Left colon (tissue), 2 donors: ENCODE data around the gene RXFP4. TPM values are rescaled to one million over a fixed set of nuclear protein-coding genes. Genes with fewer than 3 reads are reported as not detected.
A peak's percentile ranks its signal among the peaks of the same experiment; 100 is the strongest.

ENCODE experiments used
- ATAC-seq: fragments of 200-7000 bp; cut with Tn5 transposase; one replicate; pipeline ENCODE4 v1.9.1; 2020; ENCODE audit warnings: mild to moderate bottlenecking, moderate library complexity
- DNase-seq, 2 donors: peaks; one replicate each; pipeline ENCODE4 v3.0.0-alpha.2; 2020
- intact Hi-C, 2 donors: fragments of 100-400 bp; cut with DNase I in 1 of 2; cut with micrococcal nuclease in 1 of 2; formaldehyde crosslinking; loops; one replicate each; pipeline versions ENCODE4 v1.11.2 to v1.14.0; 2022; cut with DNase I, micrococcal nuclease
- total RNA-seq, 2 donors: library from RNA; stranded (reverse); fragmentation: NEBNext Ultra II Directional; extraction: Animal tissue kit (Norgen Biotek cat#: 25700); gene quantifications; one replicate each; pipeline ENCODE4 v1.2.1, GENCODE V29; 2021
- donor health status: DM: no; HTN: no; CAD: no.
- donor health status: DM: yes; HTN: yes; CAD: no.

The RXFP4 gene
- total RNA-seq, 2 donors from 2014 or later, result 5.2 to 5.6 TPM

DNA sequence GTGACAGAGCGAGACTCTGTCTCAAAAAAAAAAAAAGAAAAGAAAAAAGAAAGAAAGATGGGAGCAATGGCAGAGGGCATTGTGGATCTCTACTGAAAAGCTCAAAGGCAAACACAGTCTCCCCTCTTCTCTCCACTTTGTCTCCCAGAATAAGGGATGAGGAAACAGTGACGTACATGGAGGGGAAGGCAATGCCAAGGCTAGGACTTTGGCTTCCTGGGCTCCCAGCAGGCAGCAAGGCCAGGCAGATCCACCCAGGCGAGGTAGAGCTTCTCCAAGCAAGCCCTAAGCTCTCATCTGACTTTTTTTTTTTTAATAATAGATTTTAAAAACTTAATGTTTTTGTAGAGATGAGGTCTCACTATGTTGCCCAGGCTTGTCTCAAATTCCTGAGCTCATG is 32.3 kb downstream of the RXFP4 start:
- intact Hi-C loops, result no loop called here
- no peak for DNase-seq
- no peak for ATAC-seq

DNA sequence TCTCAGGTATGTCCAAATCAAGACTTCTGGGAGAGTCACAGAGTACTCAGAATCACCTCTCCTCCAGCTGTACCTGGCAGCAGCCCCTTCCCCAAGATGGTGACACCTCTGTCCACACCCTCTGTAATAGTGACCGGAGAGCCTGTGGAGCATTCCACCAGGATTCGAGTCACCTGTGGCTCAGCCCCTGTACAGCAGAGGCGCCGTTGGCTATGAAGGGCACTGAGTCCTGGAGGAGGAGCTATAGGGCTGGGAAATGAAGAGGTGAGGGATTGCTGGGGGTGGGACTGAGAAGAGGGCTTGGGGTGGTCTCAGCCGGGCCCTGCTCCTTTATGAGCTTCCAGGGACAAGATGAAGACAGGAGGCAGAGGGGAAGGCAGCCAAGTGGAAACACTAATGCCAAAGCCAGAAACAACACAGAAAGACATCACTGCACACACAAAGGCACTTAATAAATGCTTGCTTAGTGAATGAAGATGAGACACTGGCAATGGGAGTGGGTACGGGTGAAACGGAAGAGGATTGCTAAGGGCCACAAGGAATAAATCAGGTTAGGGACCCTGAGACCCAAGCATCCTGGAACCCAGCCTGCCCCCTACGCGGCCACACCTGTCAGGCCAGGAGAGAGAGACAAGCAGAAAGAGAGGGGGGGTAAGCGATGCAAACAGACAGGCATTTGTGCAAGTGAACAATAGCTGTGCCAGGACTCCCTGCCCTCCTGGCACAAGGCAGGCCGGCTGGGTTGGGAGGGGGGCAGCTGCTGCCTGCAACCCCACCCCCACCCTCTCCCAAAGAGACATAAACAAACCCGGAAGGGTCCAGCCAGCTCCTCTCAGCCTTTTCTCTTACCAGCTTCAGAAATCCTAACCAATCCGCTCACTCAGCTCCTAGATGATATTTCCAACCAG is 33.0 kb downstream of the RXFP4 start:
- ATAC-seq (no peak), DNase-seq (no peak)
- intact Hi-C loops, result no loop called here

DNA sequence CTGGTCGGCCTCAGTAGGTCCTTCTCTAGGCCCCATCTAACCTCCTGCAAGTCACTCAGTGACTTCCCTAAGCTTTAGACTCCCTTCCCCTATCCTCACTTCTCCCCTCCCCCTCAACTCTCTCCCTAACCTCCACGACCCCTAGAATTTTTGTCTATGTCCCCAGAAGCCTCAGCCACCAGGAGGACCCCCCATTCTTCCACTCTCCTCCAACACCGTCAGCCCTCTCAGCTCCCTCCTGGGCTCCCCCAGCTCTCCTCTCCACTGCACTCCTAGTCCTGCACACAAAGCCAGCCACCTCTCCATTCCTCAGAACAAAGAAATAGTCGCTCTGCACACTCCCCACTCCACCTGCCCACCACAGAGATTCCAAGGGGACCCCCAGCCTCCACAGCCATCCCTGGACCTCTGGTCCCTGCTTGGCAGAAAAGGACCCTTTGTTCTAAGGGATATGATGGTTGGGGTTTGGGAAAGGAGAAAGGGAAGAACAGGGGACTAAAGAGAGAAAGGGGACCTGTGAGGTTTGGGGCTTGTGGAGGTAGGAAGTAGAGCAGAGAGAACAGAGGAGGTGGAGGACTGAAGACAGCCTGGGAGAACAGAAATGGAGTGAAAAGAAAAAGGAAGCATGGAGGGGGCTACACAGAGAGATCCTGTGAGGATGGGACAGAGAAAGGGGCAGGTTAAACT is 34.1 kb downstream of the RXFP4 start:
- no peak for ATAC-seq
- intact Hi-C loops, result no loop called here
- no peak for DNase-seq

DNA sequence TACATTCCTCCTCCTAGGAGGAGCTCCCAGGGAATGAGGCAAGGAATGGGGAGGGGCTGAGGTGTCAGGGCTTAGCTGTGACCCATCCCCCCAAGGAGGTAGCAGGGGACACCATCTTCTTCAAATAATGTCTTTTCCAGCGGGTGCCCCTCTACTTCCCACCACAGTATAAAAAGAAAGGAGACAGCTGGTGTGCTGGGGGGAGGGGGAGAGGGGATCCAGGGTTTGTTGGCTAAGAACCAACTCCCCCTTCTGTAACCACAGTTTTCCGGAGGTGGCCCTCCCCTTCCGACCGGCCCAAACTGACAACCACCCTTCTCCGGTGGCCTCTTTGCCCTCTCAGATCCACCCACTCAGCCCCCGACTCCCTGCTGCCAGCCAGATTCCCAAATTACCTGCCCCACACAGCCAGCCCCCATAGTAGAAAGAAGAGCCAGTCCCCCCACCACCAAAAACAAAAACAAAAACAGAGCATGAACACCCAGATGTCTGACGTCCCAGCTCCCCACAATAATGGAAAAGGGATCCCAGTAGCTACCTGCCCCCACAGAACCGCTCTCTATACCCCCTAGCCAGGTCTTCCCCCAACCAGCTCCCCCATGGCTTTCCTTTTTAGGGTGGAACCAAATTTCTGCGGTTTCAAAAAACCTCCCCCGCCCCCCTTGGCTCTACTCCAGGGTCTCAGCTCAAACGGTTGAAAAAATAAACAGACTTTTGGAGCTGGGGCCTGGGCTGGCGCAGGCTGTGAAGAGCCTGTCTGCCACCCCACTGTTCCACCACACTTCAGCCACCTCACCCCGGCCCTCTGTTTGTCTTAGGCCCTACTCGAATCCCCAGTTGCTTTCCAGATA is 34.8 kb downstream of the RXFP4 start:
- no peak for ATAC-seq
- intact Hi-C loops, result no loop called here
- peak; percentile 58 to 75 for DNase-seq

DNA sequence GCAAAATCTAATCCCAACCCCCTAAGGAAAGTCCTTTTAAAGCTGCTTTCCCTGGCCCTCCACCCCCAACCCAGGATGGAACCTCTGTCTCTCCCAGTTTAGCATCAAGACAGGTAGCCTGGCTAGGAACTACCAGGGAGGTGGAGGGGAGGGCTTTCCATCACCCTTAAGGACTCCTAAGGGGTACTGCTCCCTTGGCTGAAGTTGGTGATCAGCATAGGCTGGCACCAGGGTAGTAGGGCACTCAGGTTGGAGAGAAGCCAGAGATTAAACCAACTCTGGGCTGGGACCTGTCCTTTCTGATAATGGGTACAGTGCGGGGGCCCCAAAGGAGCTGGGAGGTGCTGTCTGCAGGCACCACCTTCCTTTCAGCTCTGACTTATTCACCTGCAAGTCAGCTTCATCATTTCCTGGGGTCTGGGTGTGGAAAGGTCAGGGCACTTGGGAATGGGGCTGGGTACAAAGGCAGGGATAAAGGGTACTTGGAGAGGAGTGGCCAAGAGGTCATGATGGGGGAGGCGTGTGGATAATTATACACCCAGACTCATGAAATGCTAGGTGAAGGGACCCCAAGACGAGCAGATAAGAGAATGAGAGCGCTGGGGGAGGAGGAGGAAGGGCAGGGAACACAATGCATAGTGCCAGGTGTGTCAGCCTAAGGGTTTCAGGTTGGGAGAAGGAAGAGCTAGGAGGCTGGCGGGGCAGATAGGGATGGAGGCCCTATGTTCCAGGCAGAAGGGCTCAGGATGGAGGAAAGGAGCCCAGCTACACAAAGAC is 35.7 kb downstream of the RXFP4 start:
- peak; percentile 26 for ATAC-seq
- DNase-seq, result no peak
- intact Hi-C loops, result no loop called here

DNA sequence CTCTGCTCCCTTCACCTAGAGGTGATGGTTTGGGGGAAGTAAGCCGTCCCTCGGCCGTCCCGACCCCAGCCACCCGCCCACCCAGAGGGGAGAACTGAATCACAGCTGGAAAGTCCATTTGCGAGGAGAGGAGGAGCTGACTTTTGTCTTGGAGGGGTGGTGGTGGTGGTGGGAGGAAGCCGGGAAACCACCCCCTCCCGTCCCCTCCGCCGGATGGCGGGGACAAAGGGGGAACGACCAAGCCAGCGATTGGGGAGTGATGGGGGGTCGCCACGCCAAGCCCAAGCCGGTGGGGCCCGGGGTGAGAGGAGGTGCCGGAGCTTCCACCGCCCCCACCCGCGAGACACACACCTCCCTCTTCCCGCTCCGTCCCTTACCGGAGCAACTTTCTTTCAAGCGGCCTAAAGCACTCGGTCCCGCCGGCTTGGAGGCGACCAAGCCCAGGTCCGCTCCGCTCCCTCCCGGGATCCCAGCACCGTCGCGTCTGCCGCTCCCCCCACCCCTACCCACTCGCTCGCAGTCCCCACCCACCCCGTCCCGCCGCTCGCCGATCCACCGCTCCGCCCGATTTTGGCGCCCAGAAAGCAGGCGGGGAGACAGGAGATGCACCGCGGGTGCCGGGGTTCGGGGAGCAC is 36.4 kb downstream of the RXFP4 start:
- intact Hi-C loops, result no loop called here
- DNase-seq (peak in 1 of 2 donors; percentile 62), ATAC-seq (peak; percentile 55)

DNA sequence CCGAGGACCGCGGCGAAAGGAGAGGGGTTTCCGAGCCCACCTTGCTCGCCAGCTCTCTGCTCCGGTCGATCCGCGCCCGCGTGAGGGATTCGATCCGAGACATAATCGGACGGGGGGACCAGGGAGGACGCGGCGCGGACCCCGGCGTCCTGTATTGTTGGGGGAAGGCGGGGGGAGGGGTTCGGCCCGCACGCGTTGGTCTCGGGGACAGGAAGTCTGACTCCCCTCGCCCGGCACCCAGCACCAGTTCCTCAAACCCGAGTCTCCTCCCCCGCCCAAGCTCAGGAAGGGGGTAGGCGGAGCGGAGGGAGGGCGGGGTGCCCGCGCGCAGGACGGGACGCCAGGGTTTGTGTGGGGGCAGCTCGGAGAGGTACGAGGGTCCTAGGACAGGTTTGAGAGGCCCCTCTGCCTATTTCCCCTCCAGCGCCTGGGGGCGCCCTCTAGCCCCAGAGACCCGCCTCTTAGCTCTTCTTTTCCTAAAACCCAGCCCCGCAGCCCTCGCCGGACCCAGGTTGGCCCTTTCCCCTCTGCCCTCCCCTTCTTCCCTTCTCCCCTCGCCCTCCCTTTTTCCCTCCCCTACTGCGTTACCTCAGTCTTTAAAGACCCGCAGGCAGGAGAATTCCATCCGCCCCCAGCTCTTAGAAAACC is 37.0 kb downstream of the RXFP4 start, which contains the start of gene ARHGEF2:
Gene ARHGEF2, minus strand, starts transcription at position 223 of the 648 bp plus-strand sequence. Its CDS starts 120 bp downstream, at position 103.
- peak; percentile 88 to 90 for DNase-seq
- intact Hi-C loops, result no loop called here
- ATAC-seq, result peak; percentile 79

DNA sequence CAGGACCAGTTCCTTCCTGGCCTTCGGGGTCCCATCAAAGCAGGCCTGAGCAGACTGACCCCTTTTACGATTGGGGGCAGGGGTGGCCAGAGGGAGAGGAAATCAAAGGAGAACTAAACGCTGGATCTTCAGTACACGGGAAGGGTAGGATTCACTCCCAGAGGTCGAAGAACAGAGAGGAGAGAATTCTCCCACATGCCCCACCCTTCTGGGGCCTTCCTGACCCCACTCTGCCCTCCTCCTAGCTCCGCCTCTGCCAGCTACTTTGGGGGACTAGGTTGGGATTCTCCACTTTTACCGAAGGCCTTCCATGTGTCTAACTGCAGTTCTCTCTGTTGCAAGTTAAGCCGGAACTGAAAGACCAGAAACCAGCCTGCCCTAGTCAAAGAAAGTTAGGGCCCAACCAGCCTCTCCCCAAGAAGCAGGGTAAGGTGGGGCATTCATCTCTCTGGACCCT is 37.6 kb downstream of the RXFP4 start:
- intact Hi-C loops, result no loop called here
- DNase-seq (peak in 1 of 2 donors; percentile 64), ATAC-seq (peak; percentile 57)

DNA sequence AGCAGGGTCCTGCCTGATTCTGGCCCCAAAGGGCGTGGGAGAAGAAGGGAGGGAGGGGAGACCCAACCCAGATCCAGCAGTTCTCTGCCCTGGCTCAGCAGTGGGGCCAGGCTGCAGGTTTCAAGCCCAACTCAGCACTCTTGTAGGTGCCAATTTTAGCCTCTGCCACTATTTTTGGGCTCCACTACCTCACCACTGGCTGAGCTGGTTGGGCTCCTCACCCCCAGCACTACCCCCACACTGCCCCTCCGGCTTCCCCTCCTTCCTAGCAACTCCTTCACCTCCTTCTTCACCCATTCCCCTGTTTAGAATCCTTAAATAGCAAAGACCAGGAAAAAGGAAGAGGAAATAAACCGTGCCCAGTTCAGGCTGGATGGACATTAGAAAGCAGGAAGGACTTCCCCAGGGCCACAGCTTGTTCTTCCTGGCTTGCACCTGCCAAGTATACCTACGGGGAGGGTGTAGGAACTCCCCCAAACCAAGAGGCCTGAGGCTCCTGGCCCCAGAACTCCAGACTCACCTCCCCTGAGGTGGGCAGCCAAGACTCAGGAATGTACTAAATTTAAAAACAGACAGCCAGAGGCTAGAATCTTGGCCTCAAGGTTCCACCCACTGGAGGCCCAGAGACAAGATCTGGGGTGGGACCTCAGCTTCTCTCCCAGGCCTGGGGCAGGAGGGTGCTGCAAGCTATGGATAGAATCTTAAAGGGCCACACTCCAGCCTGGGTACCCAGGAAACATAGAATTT is 38.3 kb downstream of the RXFP4 start:
- intact Hi-C loops, result loop anchor here in 1 of 2 donors (10.0 kb wide), 1 partner anchor 45 kb away; the partner anchor contains the start of gene KHDC4
- DNase-seq, result peak in 1 of 2 donors; percentile 64

DNA sequence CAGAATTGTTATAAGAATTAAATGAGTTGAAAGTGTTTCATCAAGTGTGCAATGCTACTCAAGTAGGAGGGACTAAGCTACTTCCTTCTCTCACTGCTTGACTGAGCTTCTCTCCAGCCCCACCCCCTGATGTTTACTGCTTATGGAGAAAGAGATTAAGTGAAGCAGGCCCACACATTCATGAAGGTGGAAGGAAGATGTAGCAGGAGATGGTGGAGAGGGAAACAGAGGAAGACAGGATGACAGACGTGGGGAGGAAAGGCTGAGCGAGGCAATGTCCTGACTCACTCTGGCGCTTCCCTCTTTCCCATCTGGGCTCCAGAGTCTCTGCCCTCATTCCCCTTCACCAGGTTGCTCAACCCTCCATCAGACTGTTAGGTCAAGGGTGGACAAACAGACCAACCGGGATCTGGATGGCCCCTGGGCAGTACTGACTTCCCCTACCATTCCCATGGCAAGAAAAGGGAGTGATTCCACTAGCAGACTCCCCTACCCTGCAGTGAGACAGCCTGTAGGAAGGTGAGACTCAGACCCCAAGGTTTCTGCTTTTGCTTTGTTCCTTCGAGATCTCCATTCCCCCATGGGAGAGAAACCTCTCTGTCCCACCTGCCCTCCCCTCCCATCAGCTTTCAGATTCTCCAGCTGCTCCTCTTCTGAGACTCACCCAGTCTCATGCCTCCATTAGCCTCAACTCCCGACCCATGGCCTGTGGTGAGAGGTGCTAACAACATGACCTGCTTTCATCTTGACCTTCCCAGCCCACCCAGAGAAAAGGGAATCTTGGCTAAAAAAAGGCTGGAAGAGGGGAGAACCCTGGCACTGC is 40.0 kb downstream of the RXFP4 start:
- intact Hi-C loops, result loop anchor here in 1 of 2 donors (10.0 kb wide), 1 partner anchor 47 kb away; the partner anchor contains the start of gene KHDC4
- peak in 1 of 2 donors; percentile 55 for DNase-seq

More for the DNA sequence above, 38.3 kb downstream of the RXFP4 start:
- ATAC-seq, result peak; percentile 40

DNA sequence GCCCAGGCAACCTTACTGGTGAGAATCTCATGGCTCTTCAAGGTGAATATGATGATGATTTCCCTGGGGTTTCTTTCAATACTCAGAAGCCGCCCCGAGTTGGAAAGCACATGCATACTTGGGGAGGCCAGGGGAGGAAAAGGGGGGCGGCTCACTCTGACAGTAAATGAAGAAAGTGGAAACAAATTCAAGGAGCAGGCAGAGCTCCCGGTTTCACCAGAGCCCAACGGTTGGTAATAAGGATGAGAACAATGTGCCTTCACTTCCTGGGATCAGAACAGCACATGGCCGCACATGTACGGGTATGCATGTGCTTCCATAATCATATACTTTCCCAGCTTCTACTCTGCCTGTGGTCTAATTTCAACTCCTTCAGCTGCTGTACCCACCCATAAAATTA is 40.7 kb downstream of the RXFP4 start:
- intact Hi-C loops, result loop anchor here in 1 of 2 donors (10.0 kb wide), 1 partner anchor 47 kb away; the partner anchor contains the start of gene KHDC4
- DNase-seq (no peak), ATAC-seq (no peak)

More for the DNA sequence above, 40.0 kb downstream of the RXFP4 start:
- ATAC-seq, result peak; percentile 34

DNA sequence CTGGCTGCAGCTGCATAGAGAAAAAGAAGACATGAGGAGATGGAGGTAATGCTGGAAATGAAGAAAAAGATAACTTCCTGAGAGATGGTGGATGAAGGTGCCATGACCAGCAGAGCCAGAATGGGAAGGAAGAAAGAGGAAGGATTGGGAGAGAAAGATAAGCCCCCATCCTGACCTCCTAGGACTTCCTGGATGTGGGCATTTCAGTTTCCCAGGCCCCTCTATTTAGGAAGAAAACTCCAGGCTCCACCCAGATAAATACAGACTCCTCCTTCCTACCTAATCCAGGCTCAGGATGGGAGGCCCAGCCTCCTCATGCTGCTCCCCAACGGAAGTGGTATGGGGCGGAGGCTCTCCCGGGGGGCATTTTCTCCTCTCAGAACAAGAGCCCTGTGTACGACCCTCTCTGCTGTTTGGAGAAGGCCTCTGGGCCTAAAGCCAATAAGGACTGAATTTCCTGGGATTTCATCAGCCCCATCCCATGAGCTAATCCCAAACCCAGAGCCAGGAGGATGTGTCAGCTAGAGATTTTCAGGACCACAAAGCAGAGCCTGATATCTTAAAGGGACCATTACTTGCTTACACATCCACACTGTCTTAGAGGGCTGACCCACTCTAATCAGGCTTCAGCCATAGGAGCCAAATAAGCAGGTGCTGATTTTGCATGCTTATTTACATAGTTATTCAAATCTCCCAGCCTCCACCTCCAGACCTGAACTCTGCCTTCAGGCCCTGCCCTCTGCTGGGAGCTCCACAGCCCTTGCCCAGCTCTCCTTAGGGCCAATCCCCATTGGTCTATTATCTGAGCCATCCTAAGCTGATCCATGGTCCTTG is 42.0 kb downstream of the RXFP4 start:
- intact Hi-C loops, result loop anchor here in 1 of 2 donors (10.0 kb wide), 1 partner anchor 49 kb away; the partner anchor contains the start of gene KHDC4
- no peak for DNase-seq
- ATAC-seq, result no peak

DNA sequence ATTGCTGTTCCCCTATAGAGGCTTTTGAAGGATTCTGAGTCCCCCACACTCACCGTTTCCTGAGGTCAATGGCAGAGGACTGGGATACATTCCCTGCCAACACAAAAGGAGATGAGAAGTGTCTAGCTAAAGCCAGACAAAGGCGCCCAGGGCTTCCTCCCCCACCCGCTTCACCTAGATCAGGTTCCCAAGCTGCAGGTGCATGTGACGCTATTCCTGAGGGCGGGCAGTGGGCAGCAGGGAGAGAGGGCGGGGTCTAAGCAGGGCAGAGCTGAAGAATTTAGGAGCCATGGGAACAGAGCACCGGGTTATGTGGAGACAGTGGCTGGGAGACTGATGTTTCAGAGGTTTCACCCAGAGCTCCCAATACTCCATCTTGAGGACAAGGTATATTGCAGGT is 42.9 kb downstream of the RXFP4 start:
- DNase-seq (no peak), ATAC-seq (no peak)
- intact Hi-C loops, result loop anchor here in 1 of 2 donors (10.0 kb wide), 1 partner anchor 50 kb away; the partner anchor contains the start of gene KHDC4
